H9 (cell line): ENCODE results near the gene BSN. TPM values are rescaled to one million over a fixed set of nuclear protein-coding genes. Genes with fewer than 3 reads are reported as not detected.

Experiments
- DNase-seq: peaks from one replicate; pipeline ENCODE4 v3.0.0-alpha.2; 2017
- H2AFZ ChIP-seq: one replicate; pipeline ENCODE4 v1.6.1; 2013; ENCODE audit warnings: mild to moderate bottlenecking, low read length, control low read depth, moderate library complexity
- H2AK5ac ChIP-seq: 2 replicates; pipeline ENCODE4 v1.6.1; 2013; ENCODE audit warnings: low read length, control low read depth, mixed read lengths; ENCODE audit not compliant: insufficient read length
- H2BK120ac ChIP-seq: one replicate; pipeline ENCODE4 v1.6.1; 2013; ENCODE audit warnings: low read depth, mild to moderate bottlenecking, low read length, control low read depth, inconsistent platforms; ENCODE audit not compliant: poor library complexity, severe bottlenecking
- H2BK12ac ChIP-seq: 2 replicates; pipeline ENCODE4 v1.6.1; 2013; ENCODE audit warnings: low read length, control low read depth, mixed read lengths, low read depth; ENCODE audit not compliant: insufficient read length
- H2BK15ac ChIP-seq: 2 replicates; pipeline ENCODE4 v1.6.1; 2013; ENCODE audit warnings: low read depth, low read length, control low read depth
- H2BK20ac ChIP-seq: one replicate; pipeline ENCODE4 v1.6.1; 2013; ENCODE audit warnings: low read depth, mild to moderate bottlenecking, low read length, control low read depth, inconsistent platforms; ENCODE audit not compliant: poor library complexity, severe bottlenecking
- H2BK5ac ChIP-seq: 2 replicates; pipeline ENCODE4 v1.6.1; 2013; ENCODE audit warnings: low read length, control low read depth, mixed read lengths; ENCODE audit not compliant: insufficient read length
- H3K14ac ChIP-seq: 2 replicates; pipeline ENCODE4 v1.6.1; 2013; ENCODE audit warnings: low read length, control low read depth; ENCODE audit not compliant: insufficient read depth
- H3K18ac ChIP-seq: 2 replicates; pipeline ENCODE4 v1.6.1; 2013; ENCODE audit warnings: low read depth, mild to moderate bottlenecking, mixed read lengths, low read length, control low read depth; ENCODE audit not compliant: insufficient read length
- H3K23ac ChIP-seq: 2 replicates; pipeline ENCODE4 v1.6.1; 2013; ENCODE audit warnings: low read length, control low read depth, mixed read lengths, low read depth; ENCODE audit not compliant: insufficient read length
- H3K23me2 ChIP-seq: 2 replicates; pipeline ENCODE4 v1.6.1; 2013; ENCODE audit warnings: low read depth, mild to moderate bottlenecking, mixed read lengths, low read length, control low read depth; ENCODE audit not compliant: insufficient read length, poor library complexity, severe bottlenecking
- H3K27ac ChIP-seq: 2 replicates; pipeline ENCODE4 v1.5.1; 2013; ENCODE audit warnings: low read length, control low read depth, mixed read lengths, low read depth; ENCODE audit not compliant: insufficient read length
- H3K27me3 ChIP-seq: 2 replicates; pipeline ENCODE4 v1.6.1; 2013; ENCODE audit warnings: low read length, control low read depth, inconsistent platforms; ENCODE audit not compliant: insufficient read depth
- H3K4ac ChIP-seq: 2 replicates; pipeline ENCODE4 v1.6.1; 2013; ENCODE audit warnings: low read depth, mild to moderate bottlenecking, control low read depth, inconsistent platforms, low read length, moderate library complexity
- H3K4me1 ChIP-seq: 2 replicates; pipeline ENCODE4 v1.6.1; 2013; ENCODE audit warnings: low read length, control low read depth, inconsistent platforms; ENCODE audit not compliant: insufficient read depth
- H3K4me2 ChIP-seq: 2 replicates; pipeline ENCODE4 v1.6.1; 2013; ENCODE audit warnings: low read length, control low read depth, mixed read lengths; ENCODE audit not compliant: insufficient read length, insufficient read depth
- H3K56ac ChIP-seq: 2 replicates; pipeline ENCODE4 v1.6.1; 2013; ENCODE audit warnings: low read depth, mild to moderate bottlenecking, mixed read lengths, low read length, control low read depth; ENCODE audit not compliant: insufficient read length
- H3K79me1 ChIP-seq: 2 replicates; pipeline ENCODE4 v1.6.1; 2013; ENCODE audit warnings: low read depth, mild to moderate bottlenecking, moderate library complexity, low read length, control low read depth, inconsistent platforms; ENCODE audit not compliant: insufficient read depth, poor library complexity, severe bottlenecking
- H3K79me2 ChIP-seq: 2 replicates; pipeline ENCODE4 v1.6.1; 2013; ENCODE audit warnings: low read length, control low read depth, inconsistent platforms; ENCODE audit not compliant: insufficient read depth
- H3K9ac ChIP-seq: 2 replicates; pipeline ENCODE4 v1.6.1; 2013; ENCODE audit warnings: low read length, control low read depth, mixed read lengths; ENCODE audit not compliant: insufficient read length; ENCODE audit errors: extremely low read depth
- H3K9me3 ChIP-seq: one replicate; pipeline ENCODE4 v1.6.1; 2013; ENCODE audit warnings: low read depth, low read length, inconsistent platforms; ENCODE audit not compliant: control insufficient read depth
- H3T11ph ChIP-seq: one replicate; pipeline ENCODE4 v1.6.1; 2013; ENCODE audit warnings: mild to moderate bottlenecking, low read length, control low read depth, inconsistent platforms
- H4K20me1 ChIP-seq: one replicate; pipeline ENCODE4 v1.6.1; 2013; ENCODE audit not compliant: control insufficient read depth, insufficient read length, insufficient read depth
- H4K5ac ChIP-seq: 2 replicates; pipeline ENCODE4 v1.6.1; 2013; ENCODE audit warnings: low read depth, mild to moderate bottlenecking, mixed read lengths, low read length, control low read depth; ENCODE audit not compliant: insufficient read length
- H4K8ac ChIP-seq: replicated peaks from 2 replicates; pipeline ENCODE4 v1.6.1; 2013; ENCODE audit warnings: low read length, control low read depth, mixed read lengths, low read depth; ENCODE audit not compliant: insufficient read length
- H4K91ac ChIP-seq: 2 replicates; pipeline ENCODE4 v1.6.1; 2013; ENCODE audit warnings: low read depth, mild to moderate bottlenecking, moderate library complexity, mixed read lengths, low read length, control low read depth; ENCODE audit not compliant: insufficient read length
- H3K27ac Mint-ChIP-seq, 3 experiments: 2 replicates in 2 of 3; 3 replicates in 1 of 3; pipeline ENCODE4 v1.8.0; 2020 to 2021; ENCODE audit warnings: mixed read lengths in 3 of 3, mild to moderate bottlenecking in 1 of 3, moderate library complexity in 1 of 3
- H3K27me3 Mint-ChIP-seq: 2 replicates; pipeline ENCODE4 v1.8.0; 2021; ENCODE audit warnings: low read depth, mild to moderate bottlenecking, moderate library complexity, mixed read lengths
- H3K36me3 Mint-ChIP-seq, 3 experiments: 2 replicates in 2 of 3; 3 replicates in 1 of 3; pipeline ENCODE4 v1.8.0; 2020 to 2021; ENCODE audit warnings: low read depth in 3 of 3, mixed read lengths in 3 of 3; ENCODE audit not compliant: insufficient read depth in 1 of 3
- H3K4me1 Mint-ChIP-seq, 2 experiments: 2 replicates each; pipeline ENCODE4 v1.8.0; 2020; ENCODE audit warnings: mixed read lengths in 2 of 2
- H3K4me3 Mint-ChIP-seq, 2 experiments: 2 replicates in 1 of 2; 3 replicates in 1 of 2; pipeline ENCODE4 v1.8.0; 2020 to 2021; ENCODE audit warnings: mild to moderate bottlenecking in 2 of 2, mixed read lengths in 2 of 2, moderate library complexity in 1 of 2
- H3K9me3 Mint-ChIP-seq, 2 experiments: 2 replicates in 1 of 2; 3 replicates in 1 of 2; pipeline ENCODE4 v1.8.0; 2020; ENCODE audit warnings: mild to moderate bottlenecking in 2 of 2, mixed read lengths in 2 of 2, moderate library complexity in 1 of 2
- CTCF ChIP-seq: fragments of 200-600 bp; sonication (generic); conservative IDR thresholded peaks from 3 replicates; pipeline ENCODE4 v1.8.0; 2021; ENCODE audit warnings: antibody characterized with exemption, mild to moderate bottlenecking
- WGBS: extraction: QIAGEN DNeasy Blood & Tissue Kit; methylation state at CpG from one replicate; pipeline ENCODE4 v1.1.7; 2013; ENCODE audit warnings: missing lambda C conversion rate, low lambda C conversion rate, mixed read lengths; ENCODE audit not compliant: insufficient read length; ENCODE audit errors: extremely low coverage; 5-methylcytosine and 5-hydroxymethylcytosine counted together
- total RNA-seq: library from RNA; stranded (reverse); gene quantifications from 2 replicates; pipeline ENCODE4 v1.2.1, GENCODE V29; 2021

Gene BSN
- total RNA-seq, 1 experiment from 2014 or later: 2.4 TPM

GRCh38 chr3:49714728-49715550 is 160.7 kb downstream of the BSN start:
- Histone ChIP-seq H4K8ac (no peak overlapping the region), H3K4ac (no peak overlapping the region), H3K4me1 (no peaks in the 10 kb centered on the region), H2BK120ac (no peak overlapping the region), H3K56ac (no peak overlapping the region), H2AFZ (no peak overlapping the region), H2BK20ac (no peak overlapping the region), H2BK12ac (no peak overlapping the region), H3K4me2 (no peak overlapping the region), H4K91ac (no peak overlapping the region), H3K9ac (no peak overlapping the region), H2AK5ac (no peak overlapping the region), H2BK5ac (no peak overlapping the region), H3K27ac (no peak overlapping the region), H3T11ph (no peak overlapping the region), H3K14ac (no peak overlapping the region), H2BK15ac (no peak overlapping the region), H3K23me2 (peaks cover 10% of the 10 kb centered on the region), H3K27me3 (no peaks in the 10 kb centered on the region), H3K79me2 (no peaks in the 10 kb centered on the region), H4K20me1 (no peaks in the 10 kb centered on the region), H3K18ac (no peak overlapping the region), H3K23ac (no peak overlapping the region), H3K9me3 (no peaks in the 10 kb centered on the region), H3K79me1 (no peaks in the 10 kb centered on the region), H4K5ac (no peak overlapping the region)
- no peak for TF ChIP-seq CTCF
- Mint-ChIP-seq H3K27ac (peak overlapping the region in 1 of 3 experiments; percentile 70; a peak in 1 of 7 replicates), H3K27me3 (peaks cover 4% of the 10 kb centered on the region), H3K9me3 (no peaks in the 10 kb centered on the region), H3K4me3 (no peak overlapping the region), H3K36me3 (peaks cover 0 to 11% (median 11%) of the 10 kb centered on the region in 3 experiments; a peak in 3 of 7 replicates), H3K4me1 (peaks cover 8 to 10% of the 10 kb centered on the region in 2 experiments)
- WGBS: no CpG with 5 or more reads among the region's 13 CpGs
- peak; percentile 20 for DNase-seq
